Transverse colon (tissue), 4 donors: ENCODE results near the gene THRA. TPM values are rescaled to one million over a fixed set of nuclear protein-coding genes. Genes with fewer than 3 reads are reported as not detected.

ENCODE experiments used
- DNase-seq: peaks from one replicate; pipeline ENCODE4 v3.0.0-alpha.2; 2019
- H3K27ac ChIP-seq, 4 donors: fragments of 200-600 bp; sonication (generic); 2 replicates each; pipeline ENCODE4 v1.5.1; 2016 to 2018; ENCODE audit warnings: inconsistent platforms in 4 of 4
- H3K27me3 ChIP-seq: fragments of 200-600 bp; sonication (generic); 2 replicates; pipeline ENCODE4 v1.5.1; 2017; ENCODE audit warnings: inconsistent platforms
- H3K36me3 ChIP-seq, 4 donors: fragments of 200-600 bp; sonication (generic); 2 replicates each; pipeline ENCODE4 v1.5.1; 2017 to 2019; ENCODE audit warnings: inconsistent platforms in 4 of 4
- H3K4me1 ChIP-seq, 4 donors: fragments of 200-600 bp; sonication (generic); 2 replicates each; pipeline ENCODE4 v1.5.1; 2017 to 2020; ENCODE audit warnings: inconsistent platforms in 4 of 4
- H3K4me3 ChIP-seq, 4 donors: fragments of 200-600 bp; sonication (generic); 1 replicate in 1 of 4; 2 replicates in 3 of 4; pipeline versions ENCODE4 v1.5.1 to v1.6.1; 2017 to 2019; ENCODE audit warnings: inconsistent platforms in 4 of 4
- H3K9me3 ChIP-seq, 2 donors: fragments of 200-600 bp; sonication (generic); 2 replicates each; pipeline ENCODE4 v1.5.1; 2017 to 2019; ENCODE audit warnings: inconsistent platforms in 2 of 2
- CTCF ChIP-seq, 5 experiments: fragments of 200-600 bp in 3 of 5; fragments of 450-650 bp in 2 of 5; sonication (generic) in 3 of 5; IDR thresholded peaks; 1 replicate in 2 of 5; 2 replicates in 3 of 5; pipeline ENCODE4 v1.5.1; 2016 to 2017; ENCODE audit warnings: antibody characterized with exemption in 5 of 5, inconsistent platforms in 3 of 5, mild to moderate bottlenecking in 2 of 5, moderate library complexity in 1 of 5
- EP300 ChIP-seq: sonication (generic); formaldehyde crosslinking; IDR thresholded peaks from one replicate; pipeline ENCODE4 v1.6.1; 2017; ENCODE audit warnings: antibody characterized with exemption, low read depth
- POLR2A ChIP-seq: fragments of 450-650 bp; IDR thresholded peaks from one replicate; pipeline ENCODE4 v1.6.1; 2016; ENCODE audit warnings: antibody characterized with exemption, mild to moderate bottlenecking, moderate library complexity
- POLR2AphosphoS5 ChIP-seq, 3 donors: sonication (generic); formaldehyde crosslinking; IDR thresholded peaks; one replicate each; pipeline ENCODE4 v1.6.1; 2016; ENCODE audit warnings: antibody characterized with exemption in 3 of 3
- WGBS, 2 donors: methylation state at CpG; one replicate each; pipeline ENCODE4 v1.1.5; 2018; ENCODE audit warnings: low coverage in 1 of 2; 5-methylcytosine and 5-hydroxymethylcytosine counted together
- in situ Hi-C, 4 donors: fragments of 200-750 bp; cut with MboI; loops; one replicate each; pipeline versions ENCODE4 v1.15.0 to v1.15.1; 2017; ENCODE audit warnings: low sequenced_read_pairs in 3 of 4, low pct_ligation_motif_present in 1 of 4, low pct_unique_long_range_greater_than_20kb in 1 of 4
- intact Hi-C: fragments of 100-400 bp; cut with DNase I; formaldehyde crosslinking; loops from one replicate; pipeline ENCODE4 v1.15.1; 2023; ENCODE audit warnings: low total_unique reads
- total RNA-seq, 4 donors: library from RNA; depleted of rRNA; stranded (reverse); fragments of >200 nt; gene quantifications; one replicate each; pipeline ENCODE4 v1.1.0, GENCODE V29; 2016

Gene THRA
- total RNA-seq, 4 donors from 2014 or later = 32.6 to 82.6 (median 58.6) TPM

DNA sequence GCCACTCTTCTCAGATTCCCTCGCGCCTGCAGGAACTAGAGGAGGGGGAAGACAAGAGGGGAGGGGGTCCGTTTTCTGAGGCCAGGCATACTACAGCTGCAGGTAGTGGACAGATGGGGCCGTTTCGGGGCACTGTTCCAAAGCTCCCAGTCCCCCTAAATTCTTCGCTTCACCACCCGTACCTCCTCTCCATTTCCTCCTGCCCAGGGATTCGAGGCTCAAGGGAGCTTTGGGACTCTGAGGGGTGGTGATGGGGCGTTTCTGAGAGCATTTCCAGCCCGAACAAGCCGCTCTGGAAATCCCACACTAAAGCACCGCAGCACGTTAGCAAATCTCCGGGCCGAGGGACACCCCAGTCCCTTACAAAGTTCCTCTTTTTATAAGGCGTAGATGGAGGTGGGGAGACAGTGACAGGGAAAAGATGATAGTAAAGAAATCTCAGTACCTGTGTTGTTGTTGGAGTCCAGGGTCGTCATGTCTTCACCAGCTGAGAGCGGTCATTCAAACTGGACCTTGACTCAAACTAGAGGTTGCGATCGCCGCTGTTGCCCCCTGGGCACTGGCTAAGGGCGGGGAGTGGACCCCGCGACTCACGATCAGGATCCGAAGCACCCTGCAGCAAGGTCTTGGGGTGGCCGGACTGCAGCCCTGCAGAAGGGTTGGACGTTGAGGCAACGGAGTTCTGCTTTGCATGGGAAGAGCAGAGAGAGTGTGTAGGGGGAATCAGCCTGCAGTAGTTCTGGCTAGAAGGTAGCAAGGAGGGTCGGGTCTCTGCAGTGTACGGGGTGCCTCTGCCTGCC lies 37.1 kb downstream of the THRA start:
- WGBS, 2 donors = 1 to 3% methylated on average over 6 to 30 of the region's 31 CpGs
- H3K27ac ChIP-seq = peak overlapping the region; percentile 93 to 99 (median 96)
- peaks cover 71 to 90% (median 78%) of the 10 kb centered on the region in 4 donors for H3K4me1 ChIP-seq
- H3K36me3 ChIP-seq = no peaks in the 10 kb centered on the region
- no peaks in the 10 kb centered on the region for H3K27me3 ChIP-seq
- H3K9me3 ChIP-seq = no peaks in the 10 kb centered on the region
- in situ Hi-C loops = no loop called here
- peak overlapping the region; percentile 53 to 68 (median 62) for H3K4me3 ChIP-seq
- TF ChIP-seq EP300 (no peak), POLR2A (no peak), POLR2AphosphoS5 (IDR thresholded peaks at IDR 0.05) (no peak), CTCF (IDR thresholded peaks at IDR 0.05) (no peak)
- no peak for DNase-seq
- intact Hi-C loops = no loop called here

DNA sequence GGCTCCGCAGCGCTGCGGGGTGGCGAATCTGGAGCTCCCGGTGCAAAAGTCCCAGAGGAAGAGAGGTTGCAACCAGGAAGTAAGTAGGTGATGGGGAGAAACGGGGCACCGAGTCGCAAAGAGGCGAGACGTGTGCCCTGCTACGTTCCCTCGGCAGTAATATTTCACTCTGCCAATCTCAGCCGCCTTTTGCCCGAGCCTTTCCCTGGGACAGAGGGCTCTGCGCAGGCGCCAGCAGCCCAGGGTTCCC lies 37.6 kb downstream of the THRA start, which contains the start of gene NR1D1:
NR1D1 (minus strand) TSS at position 171 of the 250 bp plus-strand sequence. CDS start 495 bp downstream, outside the sequence.
- peak within 1 kb of the TSS; percentile 53 to 68 (median 62) for H3K4me3 ChIP-seq
- peak within 1 kb of the TSS; percentile 93 to 99 (median 96) for H3K27ac ChIP-seq
- H3K27me3 ChIP-seq = no peaks in the 10 kb centered on the region
- DNase-seq = no peak
- 0% methylated on average over 16 of the region's 16 CpGs; no CpG with 5 or more reads in 1 of the 2 donors for WGBS, 2 donors
- in situ Hi-C loops = no loop called here
- no peaks in the 10 kb centered on the region for H3K9me3 ChIP-seq
- TF ChIP-seq CTCF (IDR thresholded peaks at IDR 0.05) = no peak
- peak; percentile 96 to 99 (median 97) for TF ChIP-seq POLR2AphosphoS5 (IDR thresholded peaks at IDR 0.05)
- TF ChIP-seq POLR2A = peak; percentile 98
- TF ChIP-seq EP300 = no peak
- peaks cover 71 to 90% (median 79%) of the 10 kb centered on the region in 4 donors for H3K4me1 ChIP-seq
- no peaks in the 10 kb centered on the region for H3K36me3 ChIP-seq
- intact Hi-C loops = no loop called here

- peak; percentile 99 for DNase-seq
- Histone ChIP-seq H3K27me3 (no peaks in the 10 kb centered on the region), H3K4me3 (peak overlapping the region in 3 of 4 donors; percentile 59 to 68 (median 64)), H3K4me1 (peaks cover 71 to 90% (median 78%) of the 10 kb centered on the region in 4 donors), H3K27ac (peak overlapping the region; percentile 93 to 99 (median 96)), H3K9me3 (no peaks in the 10 kb centered on the region), H3K36me3 (no peaks in the 10 kb centered on the region)
- TF ChIP-seq EP300 = peak; percentile 34
- TF ChIP-seq POLR2A = peak; percentile 54
- TF ChIP-seq POLR2AphosphoS5 (IDR thresholded peaks at IDR 0.05) = peak in 1 of 3 donors; percentile 21
- TF ChIP-seq CTCF (IDR thresholded peaks at IDR 0.05) = no peak
- intact Hi-C loops (no loop called here), in situ Hi-C loops (no loop called here)
- WGBS, 2 donors = 0 to 1% methylated on average over 2 to 11 of the region's 25 CpGs
Observed at GRCh38 chr17:40100669-40101366, 38.1 kb downstream of the THRA start.
